ENCODE results near the gene MS4A6A.
"Not testable (repeated sequence)": the region's sequence is repeated elsewhere in the genome, so short reads cannot be mapped to it uniquely, and the experiment has no call there.

MS4A6A gene

GRCh38 chr11:60209977-60210376 lies 27.1 kb upstream of the MS4A6A start:
- no peak for DNase-seq (ENCODE audit: low read depth, low spot score)
- TF ChIP-seq ZNF274 (IDR thresholded peaks at IDR 0.05; ENCODE audit: low read depth, low read length) (no peak), SUZ12 (IDR thresholded peaks at IDR 0.05; ENCODE audit: extremely low read depth, insufficient read depth, insufficient read length) (no peak), YY1 (IDR thresholded peaks at IDR 0.05; ENCODE audit: insufficient read depth, insufficient read length) (no peak)
- no peak overlapping the region for H3K4me3 ChIP-seq (ENCODE audit: insufficient read length, low read depth)
- no peaks in the 10 kb centered on the region for H3K27me3 ChIP-seq (ENCODE audit: insufficient read depth, insufficient read length)
- no peaks in the 10 kb centered on the region for H3K9me3 ChIP-seq (ENCODE audit: insufficient read depth, low read length)
- H3K36me3 ChIP-seq (ENCODE audit: insufficient read depth, insufficient read length, low read length) = no peaks in the 10 kb centered on the region
- H3K4me1 ChIP-seq (ENCODE audit: insufficient read depth, insufficient read length) = no peaks in the 10 kb centered on the region
- no peak overlapping the region for H3K9ac ChIP-seq (ENCODE audit: insufficient read length, low read depth)

- H3K4me1 ChIP-seq (ENCODE audit: insufficient read depth, insufficient read length) = no peaks in the 10 kb centered on the region
- H3K4me3 ChIP-seq (ENCODE audit: insufficient read length, low read depth) = no peak overlapping the region
- H3K9me3 ChIP-seq (ENCODE audit: insufficient read depth, low read length) = no peaks in the 10 kb centered on the region
- H3K9ac ChIP-seq (ENCODE audit: insufficient read length, low read depth) = no peak overlapping the region
- no peak for DNase-seq (ENCODE audit: low read depth, low spot score)
- no peaks in the 10 kb centered on the region for H3K36me3 ChIP-seq (ENCODE audit: insufficient read depth, insufficient read length, low read length)
- no peak for TF ChIP-seq ZNF274 (IDR thresholded peaks at IDR 0.05; ENCODE audit: low read depth, low read length)
- no peak for TF ChIP-seq SUZ12 (IDR thresholded peaks at IDR 0.05; ENCODE audit: extremely low read depth, insufficient read depth, insufficient read length)
- TF ChIP-seq YY1 (IDR thresholded peaks at IDR 0.05; ENCODE audit: insufficient read depth, insufficient read length) = no peak
- H3K27me3 ChIP-seq (ENCODE audit: insufficient read depth, insufficient read length) = no peaks in the 10 kb centered on the region
Measured at GRCh38 chr11:60208951-60209350, 26.1 kb upstream of the MS4A6A start.

DNA sequence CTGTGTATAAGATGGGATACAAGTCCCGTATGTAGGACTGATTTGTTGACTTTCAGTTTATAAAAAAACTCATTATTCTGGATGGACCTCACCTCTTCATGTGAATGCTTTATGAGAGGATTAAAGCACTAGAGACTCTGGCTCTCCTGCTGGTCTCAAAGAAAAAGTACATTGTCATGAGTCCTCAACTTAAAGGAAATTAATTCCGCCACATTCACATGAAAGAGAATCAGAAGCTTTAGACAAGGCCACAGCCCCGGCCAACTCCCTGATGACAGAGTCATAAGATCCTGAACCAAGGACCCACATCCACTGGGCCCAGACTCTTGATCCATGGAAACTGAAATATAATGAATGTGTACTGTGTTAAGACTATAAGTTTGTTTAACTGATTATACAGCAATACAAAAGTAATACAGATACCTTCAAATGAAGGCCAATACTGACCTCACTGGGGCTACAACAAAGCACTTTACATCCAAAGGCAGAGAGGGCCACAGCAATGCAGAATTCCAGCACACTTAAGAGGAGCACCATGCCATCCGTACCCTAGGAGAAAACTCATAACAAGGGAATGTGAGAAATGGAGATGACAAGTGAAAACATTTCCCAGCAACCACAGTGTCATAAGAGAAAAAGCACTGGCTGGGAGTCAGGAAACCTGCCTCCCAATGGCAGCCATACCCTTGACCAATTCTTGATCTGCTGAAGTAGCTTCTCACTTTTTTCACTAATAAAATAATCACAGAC lies 25.4 kb upstream of the MS4A6A start:
- H3K9ac ChIP-seq (ENCODE audit: insufficient read length, low read depth) = no peak overlapping the region
- TF ChIP-seq ZNF274 (IDR thresholded peaks at IDR 0.05; ENCODE audit: low read depth, low read length) (no peak), YY1 (IDR thresholded peaks at IDR 0.05; ENCODE audit: insufficient read depth, insufficient read length) (no peak), SUZ12 (IDR thresholded peaks at IDR 0.05; ENCODE audit: extremely low read depth, insufficient read depth, insufficient read length) (no peak)
- no peaks in the 10 kb centered on the region for H3K9me3 ChIP-seq (ENCODE audit: insufficient read depth, low read length)
- no peak for DNase-seq (ENCODE audit: low read depth, low spot score)
- no peak overlapping the region for H3K4me3 ChIP-seq (ENCODE audit: insufficient read length, low read depth)
- no peaks in the 10 kb centered on the region for H3K4me1 ChIP-seq (ENCODE audit: insufficient read depth, insufficient read length)
- no peaks in the 10 kb centered on the region for H3K36me3 ChIP-seq (ENCODE audit: insufficient read depth, insufficient read length, low read length)
- H3K27me3 ChIP-seq (ENCODE audit: insufficient read depth, insufficient read length) = no peaks in the 10 kb centered on the region

DNA sequence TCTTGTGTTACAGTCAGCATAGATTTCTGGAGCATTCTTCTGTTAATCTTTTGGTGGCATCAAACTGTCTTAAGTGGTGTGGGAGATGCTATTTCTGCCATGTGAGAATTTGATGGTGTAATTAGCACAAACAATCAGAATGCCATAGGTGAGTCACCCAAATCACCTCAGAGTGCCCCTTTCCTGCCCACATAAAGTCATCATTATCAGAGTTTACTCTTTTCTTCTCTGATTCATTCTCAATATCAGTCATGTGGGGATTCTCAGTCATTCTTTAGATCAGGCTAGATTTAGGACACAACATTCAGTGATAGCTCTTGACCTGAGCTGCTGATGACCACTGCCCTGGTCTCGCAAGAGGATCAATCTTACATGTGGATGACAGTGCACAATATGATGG lies 23.7 kb upstream of the MS4A6A start:
- H3K4me1 ChIP-seq (ENCODE audit: insufficient read depth, insufficient read length) = no peaks in the 10 kb centered on the region
- peaks cover 13% of the 10 kb centered on the region for H3K9me3 ChIP-seq (ENCODE audit: insufficient read depth, low read length)
- H3K9ac ChIP-seq (ENCODE audit: insufficient read length, low read depth) = no peak overlapping the region
- no peak overlapping the region for H3K4me3 ChIP-seq (ENCODE audit: insufficient read length, low read depth)
- no peaks in the 10 kb centered on the region for H3K36me3 ChIP-seq (ENCODE audit: insufficient read depth, insufficient read length, low read length)
- no peak for TF ChIP-seq YY1 (IDR thresholded peaks at IDR 0.05; ENCODE audit: insufficient read depth, insufficient read length)
- no peak for TF ChIP-seq ZNF274 (IDR thresholded peaks at IDR 0.05; ENCODE audit: low read depth, low read length)
- TF ChIP-seq SUZ12 (IDR thresholded peaks at IDR 0.05; ENCODE audit: extremely low read depth, insufficient read depth, insufficient read length) = no peak
- no peaks in the 10 kb centered on the region for H3K27me3 ChIP-seq (ENCODE audit: insufficient read depth, insufficient read length)
- DNase-seq (ENCODE audit: low read depth, low spot score) = no peak

DNA sequence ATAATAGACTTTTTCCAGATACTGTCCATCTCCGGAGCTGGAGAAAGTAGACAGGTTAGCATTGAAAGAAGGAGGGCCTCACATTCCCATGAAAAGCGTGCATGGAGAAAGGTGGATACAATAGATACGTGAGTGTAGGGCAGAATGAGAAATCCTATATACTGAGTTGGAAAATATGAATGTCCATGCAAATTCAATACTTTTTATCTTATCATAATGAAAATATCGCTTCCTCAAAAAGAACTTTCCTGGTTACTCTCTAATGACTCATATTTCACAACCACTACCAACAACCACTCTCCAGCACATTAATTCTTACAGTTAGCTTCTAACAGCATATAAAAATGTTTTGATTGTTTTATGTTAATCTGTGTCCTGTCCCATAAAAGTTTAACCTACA lies 22.0 kb upstream of the MS4A6A start:
- Histone ChIP-seq H3K4me3 (ENCODE audit: insufficient read length, low read depth) (no peak overlapping the region), H3K27me3 (ENCODE audit: insufficient read depth, insufficient read length) (no peaks in the 10 kb centered on the region), H3K36me3 (ENCODE audit: insufficient read depth, insufficient read length, low read length) (no peaks in the 10 kb centered on the region), H3K9ac (ENCODE audit: insufficient read length, low read depth) (no peak overlapping the region), H3K4me1 (ENCODE audit: insufficient read depth, insufficient read length) (no peaks in the 10 kb centered on the region), H3K9me3 (ENCODE audit: insufficient read depth, low read length) (peaks cover 13% of the 10 kb centered on the region)
- no peak for TF ChIP-seq SUZ12 (IDR thresholded peaks at IDR 0.05; ENCODE audit: extremely low read depth, insufficient read depth, insufficient read length)
- no peak for TF ChIP-seq YY1 (IDR thresholded peaks at IDR 0.05; ENCODE audit: insufficient read depth, insufficient read length)
- no peak for TF ChIP-seq ZNF274 (IDR thresholded peaks at IDR 0.05; ENCODE audit: low read depth, low read length)
- DNase-seq (ENCODE audit: low read depth, low spot score) = no peak

GRCh38 chr11:60201334-60201733 lies 18.5 kb upstream of the MS4A6A start:
- H3K9me3 ChIP-seq (ENCODE audit: insufficient read depth, low read length) = peaks cover 13% of the 10 kb centered on the region
- H3K4me3 ChIP-seq (ENCODE audit: insufficient read length, low read depth); H3K9ac ChIP-seq (ENCODE audit: insufficient read length, low read depth); H3K27me3 ChIP-seq (ENCODE audit: insufficient read depth, insufficient read length); H3K36me3 ChIP-seq (ENCODE audit: insufficient read depth, insufficient read length, low read length); DNase-seq (ENCODE audit: low read depth, low spot score); H3K4me1 ChIP-seq (ENCODE audit: insufficient read depth, insufficient read length): not testable (repeated sequence)

DNA sequence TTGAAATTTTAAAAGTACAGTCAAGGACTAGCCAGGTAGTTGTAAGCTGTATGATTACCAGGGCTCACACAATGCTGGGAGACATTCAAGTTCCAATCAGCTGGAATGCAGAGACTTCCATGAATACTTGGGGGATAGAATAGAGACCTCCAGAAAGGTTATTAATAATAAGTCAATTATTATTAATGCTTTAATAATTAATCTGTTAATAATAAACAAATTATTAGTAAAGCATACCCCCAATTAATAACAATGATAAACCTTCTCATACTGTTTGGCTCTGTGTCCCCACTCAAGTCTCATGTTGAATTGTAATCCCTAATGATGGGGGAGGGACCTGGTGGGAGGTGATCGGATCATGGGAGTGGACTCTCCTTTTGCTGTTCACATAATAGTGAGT lies 14.6 kb upstream of the MS4A6A start:
- no peaks in the 10 kb centered on the region for H3K36me3 ChIP-seq (ENCODE audit: insufficient read depth, insufficient read length, low read length)
- no peaks in the 10 kb centered on the region for H3K4me1 ChIP-seq (ENCODE audit: insufficient read depth, insufficient read length)
- H3K9ac ChIP-seq (ENCODE audit: insufficient read length, low read depth) = no peak overlapping the region
- DNase-seq (ENCODE audit: low read depth, low spot score) = no peak
- H3K27me3 ChIP-seq (ENCODE audit: insufficient read depth, insufficient read length) = no peaks in the 10 kb centered on the region
- peaks cover 16% of the 10 kb centered on the region for H3K9me3 ChIP-seq (ENCODE audit: insufficient read depth, low read length)
- no peak overlapping the region for H3K4me3 ChIP-seq (ENCODE audit: insufficient read length, low read depth)
- no peak for TF ChIP-seq SUZ12 (IDR thresholded peaks at IDR 0.05; ENCODE audit: extremely low read depth, insufficient read depth, insufficient read length)
- TF ChIP-seq YY1 (IDR thresholded peaks at IDR 0.05; ENCODE audit: insufficient read depth, insufficient read length) = no peak
- no peak for TF ChIP-seq ZNF274 (IDR thresholded peaks at IDR 0.05; ENCODE audit: low read depth, low read length)
